GM12872 (cell line): ENCODE data around the gene PPIL1.
A peak's percentile ranks its signal among the peaks of the same experiment; 100 is the strongest.

Source experiments
- CTCF ChIP-seq: IDR thresholded peaks from 3 replicates; pipeline ENCODE4 v1.5.1; 2011; ENCODE audit warnings: low read depth, mild to moderate bottlenecking, low read length, moderate library complexity; ENCODE audit not compliant: insufficient read depth

PPIL1 gene

DNA sequence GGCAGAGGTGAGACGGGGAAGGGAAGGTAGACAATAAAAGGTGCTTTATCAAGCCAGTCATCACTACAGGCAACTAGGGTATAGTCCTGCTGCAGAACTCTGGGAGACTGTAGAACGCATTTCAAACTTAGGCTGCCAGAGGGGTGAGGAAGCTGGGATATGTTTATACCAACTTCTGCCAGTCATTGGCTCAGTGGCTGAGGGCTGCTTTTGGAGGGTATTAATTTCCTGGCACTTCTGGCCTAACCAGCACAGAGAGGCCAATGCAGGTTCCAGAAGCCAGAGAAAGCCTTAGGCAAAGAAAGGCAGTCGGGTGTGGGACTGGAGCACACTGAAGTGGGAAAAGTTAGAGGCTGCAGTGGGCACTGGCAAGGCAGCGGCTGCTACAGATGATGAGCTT lies 31.4 kb downstream of the PPIL1 start:
- TF ChIP-seq CTCF, result no peak

DNA sequence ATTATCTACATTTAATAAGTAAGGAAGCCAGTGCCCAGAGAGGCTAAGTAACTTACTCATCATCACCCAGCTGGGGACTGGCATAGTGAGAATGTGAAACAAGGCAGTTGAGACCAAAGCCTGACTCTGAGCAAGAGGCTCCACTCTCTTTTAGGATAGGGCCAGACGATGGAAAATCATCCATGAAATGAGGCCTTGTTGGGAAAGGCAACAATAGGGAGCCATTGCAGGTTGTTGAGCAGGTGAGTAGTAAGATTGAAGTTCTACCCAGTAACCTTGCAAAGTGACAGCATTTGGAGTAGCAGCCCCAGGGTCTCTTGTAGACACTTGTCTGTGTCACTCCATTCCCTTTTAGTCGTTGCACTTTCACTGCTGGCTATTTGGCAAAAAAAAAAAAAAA lies 32.8 kb downstream of the PPIL1 start:
- TF ChIP-seq CTCF, result no peak

GRCh38 chr6:36840432-36841403 lies 33.9 kb downstream of the PPIL1 start:
- TF ChIP-seq CTCF, result no peak

- peak; percentile 12; the same call in 1 of the 3 replicates for TF ChIP-seq CTCF
Measured at GRCh38 chr6:36839749-36840431, 34.7 kb downstream of the PPIL1 start.

- no peak for TF ChIP-seq CTCF
Measured at GRCh38 chr6:36838896-36839748, 35.5 kb downstream of the PPIL1 start, which contains the start of gene CPNE5. CPNE5 (minus strand) TSS chr6:36839444; CDS start chr6:36839377, 67 bp downstream.

DNA sequence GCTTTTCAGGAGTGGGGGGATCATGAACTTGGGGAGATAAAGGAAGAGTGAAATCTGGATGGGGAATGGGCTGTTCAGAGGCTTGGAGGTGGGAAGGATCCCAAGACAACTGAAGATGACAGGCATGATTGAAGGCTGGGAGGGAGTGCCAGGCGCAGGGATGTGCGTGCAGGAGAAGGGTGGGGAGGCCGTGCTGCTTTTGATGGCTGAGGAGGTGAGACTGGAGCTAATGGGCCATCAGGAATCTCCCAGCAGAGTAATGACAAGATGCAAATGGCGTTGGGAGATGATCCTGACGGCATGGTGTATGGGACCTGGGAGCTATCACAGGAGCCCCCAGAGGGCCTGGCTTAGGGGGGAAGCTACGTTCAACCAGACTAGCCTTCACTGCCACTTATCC lies 36.9 kb downstream of the PPIL1 start:
- no peak for TF ChIP-seq CTCF

- no peak for TF ChIP-seq CTCF
Measured at GRCh38 chr6:36837022-36837339, 37.6 kb downstream of the PPIL1 start.
